Renal pelvis (tissue), 4 donors: ENCODE measurements around the gene ABI3BP. TPM values are rescaled to one million over a fixed set of nuclear protein-coding genes. Genes with fewer than 3 reads are reported as not detected.

Source experiments
- DNase-seq: peaks from one replicate; pipeline ENCODE4 v3.0.0-alpha.2; 2013
- polyA plus RNA-seq, 3 donors: library from polyadenylated mRNA; unstranded; fragments of 120-200 nt; gene quantifications; one replicate each; pipeline ENCODE4 v1.2.1, GENCODE V29; 2013; ENCODE audit not compliant: insufficient read length in 3 of 3

Gene ABI3BP
- polyA plus RNA-seq, 3 donors: 13.5 to 26.7 (median 15.1) TPM

DNA sequence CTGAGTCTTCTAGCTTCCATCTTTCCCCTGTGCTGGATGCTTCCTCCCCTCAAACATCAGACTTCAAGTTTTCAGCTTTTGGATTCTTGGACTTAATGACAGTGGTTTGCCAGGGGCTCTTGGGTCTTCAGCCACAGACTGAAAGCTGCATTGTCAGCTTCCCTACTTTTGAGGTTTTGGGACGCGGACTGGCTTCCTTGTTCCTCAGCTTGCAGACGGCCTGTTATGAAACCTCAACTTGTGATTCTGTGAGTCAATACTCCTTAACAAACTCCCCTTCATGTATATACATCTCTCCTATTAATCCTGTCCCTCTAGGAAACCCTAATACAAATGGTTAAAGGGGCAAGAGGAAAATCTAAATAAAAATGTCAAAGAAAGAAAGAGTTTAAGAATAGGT, 100.1 kb downstream of the ABI3BP start:
- no peak for DNase-seq

DNA sequence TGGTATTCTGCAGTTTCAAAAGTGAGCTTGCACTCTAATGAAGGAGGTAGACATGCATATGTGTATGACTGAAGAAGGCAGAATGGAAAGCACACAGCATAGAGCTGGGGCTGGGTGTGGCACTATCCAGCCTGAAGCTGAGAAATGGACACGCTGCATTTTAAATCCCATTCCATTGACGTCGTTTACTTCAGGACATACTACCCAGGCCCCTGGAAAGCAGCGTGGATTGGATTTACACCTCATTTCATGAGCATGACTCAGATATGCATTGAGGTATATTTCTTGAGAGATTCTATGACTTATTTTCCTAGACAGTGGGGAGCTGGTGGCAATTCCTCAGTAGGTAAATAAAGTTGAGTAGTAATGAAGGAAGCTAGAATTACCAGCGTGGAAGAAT, 101.4 kb downstream of the ABI3BP start:
- no peak for DNase-seq

- no peak for DNase-seq
Measured at GRCh38 chr3:100891033-100891432, 102.2 kb downstream of the ABI3BP start.

DNA sequence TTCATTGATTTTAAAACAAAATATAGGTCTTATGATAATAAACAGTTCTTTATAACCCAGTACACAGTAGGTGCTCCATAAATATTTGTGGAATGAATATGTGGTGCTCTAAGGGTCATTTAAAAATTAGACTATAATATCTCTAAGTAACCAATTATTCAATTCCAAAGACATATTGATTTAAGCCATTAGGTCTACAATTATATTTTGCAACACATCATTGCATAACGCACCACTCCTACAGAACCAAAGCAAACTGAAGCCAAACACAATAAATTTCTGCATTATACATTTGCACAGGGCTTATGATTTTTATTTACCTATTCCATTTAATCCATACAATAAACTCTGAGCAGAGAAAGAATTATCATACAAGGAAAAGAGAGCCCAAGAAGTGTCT, 104.3 kb downstream of the ABI3BP start:
- no peak for DNase-seq

GRCh38 chr3:100882571-100882984, 110.6 kb downstream of the ABI3BP start:
- no peak for DNase-seq

DNA sequence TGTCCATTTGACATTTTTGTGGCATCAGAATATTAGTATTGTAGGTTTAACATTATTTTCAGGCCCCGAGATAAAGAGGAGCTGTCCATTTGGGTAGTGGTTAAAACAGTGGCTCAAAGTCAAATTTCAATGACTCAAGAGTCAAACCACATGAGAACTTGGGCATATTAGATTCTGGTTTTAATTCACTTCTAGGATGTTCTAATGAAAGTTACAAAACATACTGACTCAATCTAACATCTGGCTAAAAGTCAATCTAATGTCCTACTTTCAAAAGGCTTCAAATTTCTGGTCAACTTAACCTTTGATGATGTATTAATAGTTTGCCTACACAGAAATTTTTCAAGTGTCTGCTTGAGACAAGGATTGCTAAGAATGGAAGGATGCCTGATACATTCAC, 112.4 kb downstream of the ABI3BP start:
- no peak for DNase-seq

DNA sequence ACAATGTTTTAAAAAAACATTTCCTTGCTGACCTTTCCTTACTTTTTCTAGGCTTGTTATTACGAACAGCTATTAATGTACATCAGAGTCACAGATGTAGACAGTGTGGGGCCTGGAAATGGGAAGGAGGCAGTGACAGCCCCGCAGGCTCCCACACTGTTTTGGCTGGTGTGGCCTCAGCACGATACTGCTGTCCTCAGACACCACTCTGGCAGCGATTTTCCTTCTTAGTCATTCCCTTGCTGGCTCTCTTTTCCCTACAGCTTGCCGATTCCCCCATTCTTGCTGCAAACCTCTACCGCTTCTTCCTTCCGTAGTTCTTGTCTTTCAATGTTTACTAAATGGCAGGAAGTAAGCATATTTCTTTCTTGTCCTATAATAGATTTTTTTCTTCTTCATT, 113.1 kb downstream of the ABI3BP start:
- no peak for DNase-seq

DNA sequence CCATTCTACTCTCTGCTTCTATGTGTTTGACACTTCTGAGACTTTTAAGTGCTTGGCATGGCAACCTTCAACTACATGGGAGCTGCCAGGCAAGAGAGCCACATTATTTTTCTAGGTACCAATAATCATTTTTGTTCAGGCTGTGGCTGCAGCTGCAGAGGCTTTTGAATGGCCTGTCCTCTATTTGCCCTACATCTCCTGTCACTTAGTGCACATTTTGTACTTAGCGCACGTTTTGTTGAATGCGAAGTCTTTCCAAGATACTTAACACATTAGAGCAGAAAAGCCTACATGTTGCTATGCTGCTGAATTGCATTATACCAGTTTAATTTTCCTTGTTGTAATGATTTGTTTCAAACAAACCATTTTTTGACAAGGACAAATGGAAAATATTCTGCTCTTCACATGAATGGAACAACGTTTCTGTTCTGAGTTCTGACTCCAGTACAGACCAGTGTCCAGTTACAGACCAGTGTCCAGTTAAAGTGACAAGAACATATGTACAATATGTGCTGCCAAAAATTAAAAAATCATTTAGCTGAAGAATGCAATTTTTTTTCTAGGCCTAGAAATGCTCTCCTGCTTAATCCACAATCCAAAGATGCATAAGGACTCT, 113.9 kb downstream of the ABI3BP start:
- no peak for DNase-seq

GRCh38 chr3:100877286-100877685, 115.9 kb downstream of the ABI3BP start:
- DNase-seq: no peak

- peak; percentile 31 for DNase-seq
Measured at GRCh38 chr3:100875239-100875638, 118.0 kb downstream of the ABI3BP start.

DNA sequence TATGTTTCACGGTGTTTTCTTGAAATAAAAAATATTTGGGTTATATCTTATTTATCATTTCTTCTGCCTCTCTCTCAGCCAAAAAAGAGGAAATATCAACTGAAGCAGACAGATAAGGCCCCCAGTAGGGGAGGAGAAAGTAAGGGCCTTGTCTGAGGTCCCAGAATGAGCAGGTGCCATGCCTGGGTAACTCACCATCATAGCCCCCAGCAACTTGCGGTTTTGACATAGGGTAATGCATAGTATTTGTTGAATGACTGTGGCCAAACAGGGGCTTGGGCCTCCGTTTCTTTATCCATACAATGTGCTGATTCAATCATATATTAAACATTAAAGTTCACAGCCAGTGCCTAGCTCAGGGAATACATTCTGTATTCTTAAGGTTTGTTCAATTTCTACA, 119.6 kb downstream of the ABI3BP start:
- DNase-seq: no peak

DNA sequence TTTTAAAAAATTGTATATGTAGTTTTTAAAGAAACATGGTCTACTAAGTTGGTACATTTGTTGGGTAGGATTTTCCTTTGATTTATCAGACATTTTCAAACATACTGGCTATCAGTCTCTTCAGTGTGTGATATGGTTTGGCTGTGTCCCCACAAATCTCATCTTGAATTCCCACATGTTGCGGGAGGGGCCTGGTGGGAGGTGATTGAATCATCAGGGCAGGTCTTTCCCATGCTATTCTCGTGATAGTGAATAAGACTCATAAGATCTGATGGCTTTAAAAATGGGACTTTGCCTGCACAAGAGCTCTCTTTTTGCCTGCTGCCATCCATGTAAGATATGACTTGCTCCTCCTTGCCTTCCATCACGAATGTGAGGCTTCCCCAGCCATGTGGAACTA, 121.9 kb downstream of the ABI3BP start:
- no peak for DNase-seq

- peak; percentile 54 for DNase-seq
Measured at GRCh38 chr3:100869787-100870186, 123.4 kb downstream of the ABI3BP start.

DNA sequence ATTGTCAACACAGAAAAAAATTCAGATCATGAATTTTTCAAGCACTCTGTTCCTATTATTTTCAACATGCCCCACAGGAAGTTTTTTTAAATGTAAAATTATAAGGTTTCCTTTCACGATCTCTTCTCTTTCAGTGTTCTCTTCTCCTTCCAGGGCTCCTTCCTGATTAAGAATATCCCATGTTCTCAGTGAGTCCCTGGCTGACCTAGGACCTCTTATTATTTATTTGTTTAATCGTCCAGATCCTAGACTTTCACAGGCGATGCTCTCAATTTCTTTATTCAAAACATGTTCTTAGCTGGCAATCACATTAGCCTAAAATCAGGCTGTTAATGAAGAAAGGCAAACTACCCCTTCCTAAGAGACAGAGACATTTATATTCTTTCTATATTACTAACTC, 124.3 kb downstream of the ABI3BP start:
- no peak for DNase-seq

- no peak for DNase-seq
Measured at GRCh38 chr3:100868096-100868495, 125.1 kb downstream of the ABI3BP start.

GRCh38 chr3:100865442-100865841, 127.8 kb downstream of the ABI3BP start:
- no peak for DNase-seq

DNA sequence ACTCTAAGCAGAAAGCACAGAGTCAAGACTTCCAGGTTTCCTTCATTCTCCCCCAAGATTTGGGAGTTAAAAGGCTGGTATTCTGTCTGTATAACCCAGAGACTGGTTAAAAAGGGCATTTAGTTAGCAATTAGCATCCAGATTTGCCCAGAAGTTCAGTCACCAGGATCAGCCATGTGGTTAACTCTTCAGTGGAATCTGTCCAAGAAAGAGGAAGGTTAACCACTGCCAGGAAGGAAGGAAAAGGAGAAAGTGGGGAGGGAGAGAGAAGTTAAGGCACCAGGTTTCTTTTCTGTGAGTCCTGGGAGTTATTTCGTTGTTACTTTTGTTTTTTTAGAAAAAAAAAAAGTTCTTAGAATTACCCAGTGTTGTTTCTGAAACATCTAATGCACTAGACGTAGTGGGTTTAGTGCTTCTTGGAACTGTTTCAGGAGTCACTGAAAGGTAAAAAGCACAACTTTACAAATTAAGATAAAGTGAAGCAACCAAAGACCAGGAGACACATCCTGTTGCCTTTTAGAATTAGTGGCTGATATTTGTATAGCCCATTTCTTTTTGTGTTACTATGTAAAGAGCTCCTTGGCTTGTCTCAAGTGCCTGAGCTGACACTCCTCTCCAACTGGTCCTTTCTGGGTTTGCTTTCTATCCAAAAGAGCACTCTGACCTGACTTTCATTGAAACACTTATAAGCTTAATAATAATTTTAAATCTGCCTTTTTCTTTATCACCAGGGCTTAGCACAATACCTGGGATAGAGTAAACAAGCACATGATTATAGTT, 128.6 kb downstream of the ABI3BP start:
- DNase-seq: no peak

GRCh38 chr3:100857863-100858262, 135.4 kb downstream of the ABI3BP start:
- no peak for DNase-seq

- DNase-seq: no peak
Measured at GRCh38 chr3:100856821-100857220, 136.4 kb downstream of the ABI3BP start.

- DNase-seq: no peak
Measured at GRCh38 chr3:100852840-100853239, 140.4 kb downstream of the ABI3BP start.

DNA sequence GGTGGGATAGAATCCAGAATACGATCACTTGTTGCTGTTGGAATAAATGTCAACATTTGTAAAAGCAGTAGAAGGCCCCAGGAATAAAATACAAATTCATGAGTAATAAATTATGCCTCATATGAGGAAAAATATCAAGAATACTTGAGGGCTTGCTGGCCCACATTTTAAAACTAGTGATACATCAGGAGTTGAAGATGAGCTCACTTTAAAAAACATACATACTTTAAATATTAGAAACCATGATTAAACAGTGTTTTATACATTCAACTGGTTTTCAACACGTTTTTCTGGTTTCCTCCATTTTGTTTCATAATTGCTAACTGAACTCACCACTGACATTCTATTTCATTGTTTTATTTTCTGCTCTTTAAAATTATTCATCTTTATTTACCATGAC, 142.5 kb downstream of the ABI3BP start:
- DNase-seq: no peak

GRCh38 chr3:100850156-100850555, 143.1 kb downstream of the ABI3BP start:
- DNase-seq: no peak

DNA sequence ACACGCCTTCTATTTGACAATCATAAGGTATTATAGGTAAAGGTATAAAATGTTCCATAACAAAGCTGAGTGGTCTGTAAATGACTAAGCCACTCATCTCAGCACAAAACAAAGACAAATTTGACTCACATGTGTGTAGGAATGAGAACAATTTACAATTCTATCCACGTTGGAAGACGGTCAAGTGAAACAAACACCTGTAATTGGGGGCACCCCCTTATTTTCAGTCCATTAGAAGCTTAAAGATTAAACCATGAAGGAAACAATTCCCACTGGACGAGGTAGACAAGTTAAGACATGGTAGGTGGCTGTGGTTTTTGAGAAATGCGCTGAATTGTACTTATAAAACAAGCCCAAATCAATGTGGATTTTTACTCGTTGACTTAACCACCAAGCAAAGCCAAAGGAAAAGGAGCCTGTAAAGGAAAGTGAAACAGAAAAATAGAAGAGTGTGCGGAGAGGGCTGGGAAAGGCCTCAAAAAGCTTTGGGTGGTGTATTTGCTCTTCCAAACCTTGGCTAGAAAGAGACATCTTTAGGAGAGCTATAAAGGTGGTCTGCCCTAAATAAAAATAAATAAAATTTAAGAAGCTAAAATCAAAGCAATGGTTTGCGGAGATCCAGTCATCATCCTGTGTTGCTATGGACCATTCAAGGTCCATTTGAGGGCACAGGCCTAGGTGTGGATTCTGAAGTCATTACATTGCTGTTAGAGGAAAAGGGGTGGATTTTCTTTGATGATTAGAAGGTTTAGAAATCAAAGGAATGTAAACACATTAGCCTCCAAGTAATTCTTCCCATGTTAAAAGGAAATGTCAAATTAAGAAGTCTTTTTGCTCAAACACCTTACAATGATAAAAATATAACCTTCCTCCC, 148.9 kb downstream of the ABI3BP start:
- no peak for DNase-seq
